SKM-1 treated with dmso at 0.1 percent for 144 hours (cell line): ENCODE data around the gene C10orf90.
"Not testable (repeated sequence)": the region's sequence is repeated elsewhere in the genome, so short reads cannot be mapped to it uniquely, and the experiment has no call there.

Experiments
- DNase-seq: peaks from one replicate; lab custom pipeline; 2025; ENCODE audit not compliant: unreplicated experiment; lab: John Stamatoyannopoulos, UW

The C10orf90 gene

GRCh38 chr10:126397640-126398382 is 272.7 kb downstream of the C10orf90 start:
- DNase-seq: no peak

GRCh38 chr10:126397156-126397555 is 273.3 kb downstream of the C10orf90 start:
- DNase-seq: no peak

- no peak for DNase-seq
Observed at GRCh38 chr10:126394948-126395347, 275.5 kb downstream of the C10orf90 start.

GRCh38 chr10:126393076-126393475 is 277.4 kb downstream of the C10orf90 start:
- DNase-seq: no peak

GRCh38 chr10:126392469-126392868 is 278.0 kb downstream of the C10orf90 start:
- DNase-seq: no peak

- no peak for DNase-seq
Observed at GRCh38 chr10:126392068-126392467, 278.4 kb downstream of the C10orf90 start.

GRCh38 chr10:126391192-126391885 is 279.2 kb downstream of the C10orf90 start:
- no peak for DNase-seq

- DNase-seq: no peak
Observed at GRCh38 chr10:126390324-126390723, 280.2 kb downstream of the C10orf90 start.

- DNase-seq: no peak
Observed at GRCh38 chr10:126387931-126388911, 282.3 kb downstream of the C10orf90 start, which contains the start of gene ADAM12. Gene ADAM12 (minus strand): TSS chr10:126388477. CDS start chr10:126388145, 332 bp downstream.

GRCh38 chr10:126387041-126387921 is 283.2 kb downstream of the C10orf90 start:
- no peak for DNase-seq

- no peak for DNase-seq
Observed at GRCh38 chr10:126384269-126384873, 286.1 kb downstream of the C10orf90 start.

- DNase-seq: no peak
Observed at GRCh38 chr10:126380352-126381076, 290.0 kb downstream of the C10orf90 start.

GRCh38 chr10:126379166-126379565 is 291.3 kb downstream of the C10orf90 start:
- DNase-seq: not testable (repeated sequence)

GRCh38 chr10:126376956-126377355 is 293.5 kb downstream of the C10orf90 start:
- DNase-seq: no peak

- no peak for DNase-seq
Observed at GRCh38 chr10:126375926-126376554, 294.5 kb downstream of the C10orf90 start.

- DNase-seq: no peak
Observed at GRCh38 chr10:126375299-126375698, 295.2 kb downstream of the C10orf90 start.
